Upper lobe of right lung (tissue), 1 donor: Measurements from ENCODE around the gene COL5A3. TPM values are rescaled to one million over a fixed set of nuclear protein-coding genes. Genes with fewer than 3 reads are reported as not detected.

Source experiments
- ATAC-seq: fragments of 200-7000 bp; cut with Tn5 transposase; one replicate; pipeline ENCODE4 v1.9.1; 2020; ENCODE audit warnings: mild to moderate bottlenecking, moderate library complexity
- DNase-seq: peaks from one replicate; pipeline ENCODE4 v3.0.0-alpha.2; 2020
- H3K27ac ChIP-seq: fragments of 200-600 bp; one replicate; pipeline ENCODE4 v1.8.0; 2022
- H3K27me3 ChIP-seq: fragments of 200-600 bp; one replicate; pipeline ENCODE4 v1.8.0; 2022; ENCODE audit warnings: mild to moderate bottlenecking
- H3K36me3 ChIP-seq: fragments of 200-600 bp; one replicate; pipeline ENCODE4 v1.8.0; 2022
- H3K4me1 ChIP-seq: fragments of 200-600 bp; one replicate; pipeline ENCODE4 v1.8.0; 2022
- H3K4me3 ChIP-seq: fragments of 200-600 bp; one replicate; pipeline ENCODE4 v1.8.0; 2022; ENCODE audit warnings: mild to moderate bottlenecking
- H3K9me3 ChIP-seq: fragments of 200-600 bp; one replicate; pipeline ENCODE4 v1.8.0; 2022
- intact Hi-C: fragments of 100-400 bp; cut with DNase I; formaldehyde crosslinking; loops from one replicate; pipeline ENCODE4 v1.11.0; 2022
- long read RNA-seq: library from polyadenylated mRNA; unstranded; transcript quantifications from one replicate; pipeline ENCODE4 v2.0.0, GENCODE V29; 2021
- total RNA-seq: library from RNA; stranded (reverse); fragmentation: NEBNext Ultra II Directional; extraction: Animal tissue kit (Norgen Biotek cat#: 25700); gene quantifications from one replicate; pipeline ENCODE4 v1.2.1, GENCODE V29; 2021
- TF ChIP-seq, protein P1 (sequence below): fragments of 200-600 bp; IDR thresholded peaks from one replicate; pipeline ENCODE4 v1.8.0; 2022; ENCODE audit warnings: antibody characterized with exemption
- donor health status: DM: no; HTN: yes; CAD: no; lungs with severe emphysema.

Gene COL5A3
- 9.6 TPM for total RNA-seq
- long read RNA-seq, full-length matches to known transcripts, result 1 of 11 reads
- long read RNA-seq, partial matches to known transcripts, result 7 of 11 reads
- long read RNA-seq, other reads (novel, unspliced or antisense), result 3 of 11 reads

DNA sequence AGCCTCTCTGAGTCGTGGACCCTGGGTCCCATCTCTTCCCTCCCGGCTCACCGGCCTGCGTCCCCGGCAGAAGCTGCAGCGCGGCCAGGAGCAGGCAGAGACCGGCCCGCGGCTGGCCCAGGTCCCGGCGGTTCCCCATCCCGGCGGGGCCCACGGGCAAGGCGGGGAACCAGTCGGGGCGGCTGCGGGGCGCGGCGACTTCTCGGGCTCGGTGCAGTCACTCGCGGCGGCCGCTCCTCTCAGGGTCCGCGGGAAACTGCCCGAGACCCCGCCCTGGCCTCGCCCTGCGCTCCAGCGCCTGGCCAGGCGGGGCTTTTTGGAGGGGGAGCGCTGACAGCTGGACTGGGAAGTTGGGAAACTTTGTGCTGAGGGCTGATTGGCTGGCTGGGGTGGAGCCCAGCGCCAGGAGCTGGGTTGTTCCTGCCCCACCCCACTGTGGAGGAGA, at the start of gene COL5A3:
TSS of gene COL5A3 (minus strand) at position 258 of the 445 bp plus-strand sequence. CDS start at position 139, 119 bp downstream.
- ATAC-seq (peak; percentile 65), DNase-seq (peak; percentile 70)
- TF ChIP-seq, protein P1, sequence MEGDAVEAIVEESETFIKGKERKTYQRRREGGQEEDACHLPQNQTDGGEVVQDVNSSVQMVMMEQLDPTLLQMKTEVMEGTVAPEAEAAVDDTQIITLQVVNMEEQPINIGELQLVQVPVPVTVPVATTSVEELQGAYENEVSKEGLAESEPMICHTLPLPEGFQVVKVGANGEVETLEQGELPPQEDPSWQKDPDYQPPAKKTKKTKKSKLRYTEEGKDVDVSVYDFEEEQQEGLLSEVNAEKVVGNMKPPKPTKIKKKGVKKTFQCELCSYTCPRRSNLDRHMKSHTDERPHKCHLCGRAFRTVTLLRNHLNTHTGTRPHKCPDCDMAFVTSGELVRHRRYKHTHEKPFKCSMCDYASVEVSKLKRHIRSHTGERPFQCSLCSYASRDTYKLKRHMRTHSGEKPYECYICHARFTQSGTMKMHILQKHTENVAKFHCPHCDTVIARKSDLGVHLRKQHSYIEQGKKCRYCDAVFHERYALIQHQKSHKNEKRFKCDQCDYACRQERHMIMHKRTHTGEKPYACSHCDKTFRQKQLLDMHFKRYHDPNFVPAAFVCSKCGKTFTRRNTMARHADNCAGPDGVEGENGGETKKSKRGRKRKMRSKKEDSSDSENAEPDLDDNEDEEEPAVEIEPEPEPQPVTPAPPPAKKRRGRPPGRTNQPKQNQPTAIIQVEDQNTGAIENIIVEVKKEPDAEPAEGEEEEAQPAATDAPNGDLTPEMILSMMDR, result no peak
- Histone ChIP-seq H3K9me3 (no peaks in the 10 kb centered on the region), H3K4me3 (peak within 1 kb of the TSS; percentile 51), H3K36me3 (no peaks in the 10 kb centered on the region), H3K4me1 (peaks cover 3% of the 10 kb centered on the region), H3K27ac (no peak within 1 kb of the TSS), H3K27me3 (peaks cover 35% of the 10 kb centered on the region)
- intact Hi-C loops, result no loop called here

DNA sequence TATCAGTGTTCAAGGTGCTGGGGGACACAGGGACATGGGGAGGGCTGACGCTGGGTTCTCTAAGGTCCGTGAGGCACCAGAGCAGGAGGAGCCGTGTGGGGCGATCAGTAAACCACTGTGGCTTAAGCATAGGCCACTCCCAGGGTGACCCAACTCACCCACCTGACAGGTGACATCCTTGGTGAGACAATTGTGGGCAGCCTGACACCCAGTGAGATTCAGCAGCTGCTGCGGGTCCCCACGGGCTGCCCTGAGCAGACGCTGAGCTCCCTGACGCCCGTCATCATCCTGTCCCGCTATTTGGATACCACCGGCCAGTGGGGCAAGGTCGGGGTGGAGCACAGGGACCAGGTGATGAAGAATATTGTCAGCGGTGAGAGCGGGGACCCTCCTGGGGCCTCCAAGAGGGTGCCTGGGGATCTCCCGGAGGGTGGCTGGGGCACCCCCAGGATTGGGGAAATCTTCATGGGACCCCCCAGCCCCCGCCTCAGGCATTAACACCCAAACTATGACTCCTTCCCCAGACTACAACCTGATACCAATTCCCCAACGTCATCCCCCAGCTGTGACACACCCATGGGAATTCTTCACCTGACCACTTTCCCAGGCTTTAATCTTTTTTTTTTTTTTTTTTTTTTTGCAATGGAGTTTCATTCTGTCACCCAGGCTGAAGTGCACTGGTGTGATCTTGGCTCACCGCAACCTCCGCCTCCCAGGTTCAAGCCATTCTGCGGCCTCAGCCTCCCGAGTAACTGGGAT, 42.5 kb upstream of the COL5A3 start:
- H3K27me3 ChIP-seq, result no peaks in the 10 kb centered on the region
- DNase-seq (no peak), ATAC-seq (no peak)
- no peak overlapping the region for H3K4me3 ChIP-seq
- no peaks in the 10 kb centered on the region for H3K36me3 ChIP-seq
- no peaks in the 10 kb centered on the region for H3K9me3 ChIP-seq
- no peaks in the 10 kb centered on the region for H3K4me1 ChIP-seq
- intact Hi-C loops, result no loop called here
- TF ChIP-seq, protein P1, result no peak
- no peak overlapping the region for H3K27ac ChIP-seq

DNA sequence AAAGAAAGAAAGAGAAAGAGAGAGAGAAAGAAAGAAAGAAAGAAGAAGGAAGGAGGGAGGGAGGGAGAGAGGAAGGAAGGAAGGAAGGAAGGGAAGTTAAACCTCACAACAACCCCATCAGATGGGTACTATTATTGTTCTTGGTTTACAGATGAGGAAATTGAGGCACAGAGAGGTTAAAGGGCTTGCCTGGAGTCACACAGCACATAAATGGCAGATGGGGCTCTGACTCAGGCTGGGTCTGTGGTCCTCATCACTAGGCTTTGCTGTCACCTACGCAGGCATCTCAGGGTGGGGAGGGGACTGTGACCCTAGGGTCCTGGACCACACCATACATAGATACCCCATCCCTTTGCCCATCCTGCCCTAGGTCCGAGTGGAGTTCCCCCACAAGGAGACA, 39.3 kb upstream of the COL5A3 start:
- no peaks in the 10 kb centered on the region for H3K4me1 ChIP-seq
- H3K27ac ChIP-seq, result no peak overlapping the region
- H3K9me3 ChIP-seq, result no peaks in the 10 kb centered on the region
- H3K36me3 ChIP-seq, result no peaks in the 10 kb centered on the region
- no peak overlapping the region for H3K4me3 ChIP-seq
- peaks cover 12% of the 10 kb centered on the region for H3K27me3 ChIP-seq
- TF ChIP-seq, protein P1, result no peak
- intact Hi-C loops, result no loop called here
- DNase-seq (no peak), ATAC-seq (no peak)

GRCh38 chr19:10045371-10045770, 35.1 kb upstream of the COL5A3 start:
- Histone ChIP-seq H3K36me3 (no peaks in the 10 kb centered on the region), H3K4me3 (no peak overlapping the region), H3K9me3 (no peaks in the 10 kb centered on the region), H3K27ac (no peak overlapping the region), H3K27me3 (peaks cover 12% of the 10 kb centered on the region), H3K4me1 (no peaks in the 10 kb centered on the region)
- intact Hi-C loops, result no loop called here
- ATAC-seq (no peak), DNase-seq (no peak)
- TF ChIP-seq, protein P1, result no peak

DNA sequence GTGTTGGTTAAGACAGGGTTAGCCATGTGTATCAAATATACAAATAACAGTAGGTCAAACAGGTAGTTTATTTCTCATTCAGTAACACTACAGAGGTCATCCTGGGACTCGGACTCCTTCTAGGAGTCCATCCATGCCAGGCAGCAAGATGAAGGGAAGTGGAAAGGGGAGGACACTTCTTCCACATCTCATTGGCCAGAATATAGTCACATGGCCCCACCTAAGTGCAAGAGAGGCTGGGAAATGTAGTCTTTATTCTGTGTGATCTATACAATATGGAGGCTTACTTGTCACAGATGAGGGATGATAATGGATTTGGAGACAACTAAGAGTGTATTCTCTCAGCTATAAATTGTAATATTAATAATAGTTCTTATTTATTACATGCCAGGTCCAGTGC, 34.1 kb upstream of the COL5A3 start:
- intact Hi-C loops, result no loop called here
- TF ChIP-seq, protein P1, result no peak
- no peak for ATAC-seq
- Histone ChIP-seq H3K9me3 (no peaks in the 10 kb centered on the region), H3K27me3 (peaks cover 12% of the 10 kb centered on the region), H3K4me1 (no peaks in the 10 kb centered on the region), H3K4me3 (no peak overlapping the region), H3K27ac (no peak overlapping the region), H3K36me3 (no peaks in the 10 kb centered on the region)
- no peak for DNase-seq
